Measurements from ENCODE around the gene PLXNA2. TPM values are rescaled to one million over a fixed set of nuclear protein-coding genes. Genes with fewer than 3 reads are reported as not detected.

PLXNA2 gene
- total and polyA plus RNA-seq, 2 of the 13 experiments (the other 11 are each of a cell fraction or from before 2014, with no cell fraction given) = 1.1 to 2.1 TPM

- in situ Hi-C loops (cut with HindIII; ENCODE audit: extremely low pct_ligation_motif_present, low pct_unique_long_range_greater_than_20kb) = no loop called here
- FAIRE-seq (no peak), ATAC-seq (no peak), DNase-seq (ENCODE audit: low spot score) (no peak)
- intact Hi-C loops (cut with micrococcal nuclease; ENCODE audit: unreplicated experiment) = no loop called here
- no peaks in the 10 kb centered on the region for H3K9me3 ChIP-seq (ENCODE audit: low read length)
- H3K27ac ChIP-seq (ENCODE audit: extremely low read length, insufficient read depth, low read length) = peak overlapping the region; percentile 62
- no peak overlapping the region for H2AFZ ChIP-seq (ENCODE audit: low read length)
- CTCF ChIA-PET (ENCODE audit: low intra/inter-chr PET ratio, low total read pairs) = no interaction called here
- H3K4me2 ChIP-seq (ENCODE audit: low read depth, low read length) = no peak overlapping the region
- POLR2A ChIA-PET = no interaction called here
- 83% methylated on average over 11 of the region's 11 CpGs for WGBS (ENCODE audit: low lambda C conversion rate)
- H3K9ac ChIP-seq (ENCODE audit: insufficient read depth, low read depth, low read length) = no peak overlapping the region; the same call in 1 of the 2 replicates
- no peaks in the 10 kb centered on the region for H3K27me3 ChIP-seq (ENCODE audit: control insufficient read depth in 1 of 2, insufficient read depth in 2 of 2, low read length in 2 of 2)
- no TSS peak for BruUV-seq (replicated peaks)
- H3K4me1 ChIP-seq (ENCODE audit: insufficient read depth, low read length) = peaks cover 90% of the 10 kb centered on the region
- no peak overlapping the region for H3K4me3 ChIP-seq (replicated peaks in 1 of 3; ENCODE audit: insufficient read depth in 1 of 3, low read depth in 2 of 3, low read length in 3 of 3)
- H3K79me2 ChIP-seq (ENCODE audit: insufficient read depth, low read length) = no peaks in the 10 kb centered on the region
- no peaks in the 10 kb centered on the region for H3K36me3 ChIP-seq (replicated peaks in 1 of 2; ENCODE audit: control insufficient read depth in 1 of 2, insufficient read depth in 2 of 2, low read length in 2 of 2)
- no peaks in the 10 kb centered on the region for H4K20me1 ChIP-seq (ENCODE audit: insufficient read depth, low read length)
- TF ChIP-seq ZNF431 (CRISPR knock-in tag; IDR thresholded peaks at IDR 0.05; ENCODE audit: borderline replicate concordance, low read depth) = no peak
- no peak for TF ChIP-seq GZF1 (CRISPR knock-in tag; IDR thresholded peaks at IDR 0.05)
- TF ChIP-seq ZBTB39 (CRISPR knock-in tag; IDR thresholded peaks at IDR 0.05) = no peak
- TF ChIP-seq JUND (CRISPR knock-in tag; IDR thresholded peaks at IDR 0.05) = no peak
- TF ChIP-seq, protein P1, sequence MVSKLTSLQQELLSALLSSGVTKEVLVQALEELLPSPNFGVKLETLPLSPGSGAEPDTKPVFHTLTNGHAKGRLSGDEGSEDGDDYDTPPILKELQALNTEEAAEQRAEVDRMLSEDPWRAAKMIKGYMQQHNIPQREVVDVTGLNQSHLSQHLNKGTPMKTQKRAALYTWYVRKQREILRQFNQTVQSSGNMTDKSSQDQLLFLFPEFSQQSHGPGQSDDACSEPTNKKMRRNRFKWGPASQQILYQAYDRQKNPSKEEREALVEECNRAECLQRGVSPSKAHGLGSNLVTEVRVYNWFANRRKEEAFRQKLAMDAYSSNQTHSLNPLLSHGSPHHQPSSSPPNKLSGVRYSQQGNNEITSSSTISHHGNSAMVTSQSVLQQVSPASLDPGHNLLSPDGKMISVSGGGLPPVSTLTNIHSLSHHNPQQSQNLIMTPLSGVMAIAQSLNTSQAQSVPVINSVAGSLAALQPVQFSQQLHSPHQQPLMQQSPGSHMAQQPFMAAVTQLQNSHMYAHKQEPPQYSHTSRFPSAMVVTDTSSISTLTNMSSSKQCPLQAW (CRISPR knock-in tag; IDR thresholded peaks at IDR 0.05) = no peak
- TF ChIP-seq ZNF441 (CRISPR knock-in tag; IDR thresholded peaks at IDR 0.05; ENCODE audit: borderline replicate concordance) = no peak
- no peak for TF ChIP-seq ZNF737 (CRISPR knock-in tag; IDR thresholded peaks at IDR 0.05; ENCODE audit: borderline replicate concordance)
- TF ChIP-seq, protein P2, sequence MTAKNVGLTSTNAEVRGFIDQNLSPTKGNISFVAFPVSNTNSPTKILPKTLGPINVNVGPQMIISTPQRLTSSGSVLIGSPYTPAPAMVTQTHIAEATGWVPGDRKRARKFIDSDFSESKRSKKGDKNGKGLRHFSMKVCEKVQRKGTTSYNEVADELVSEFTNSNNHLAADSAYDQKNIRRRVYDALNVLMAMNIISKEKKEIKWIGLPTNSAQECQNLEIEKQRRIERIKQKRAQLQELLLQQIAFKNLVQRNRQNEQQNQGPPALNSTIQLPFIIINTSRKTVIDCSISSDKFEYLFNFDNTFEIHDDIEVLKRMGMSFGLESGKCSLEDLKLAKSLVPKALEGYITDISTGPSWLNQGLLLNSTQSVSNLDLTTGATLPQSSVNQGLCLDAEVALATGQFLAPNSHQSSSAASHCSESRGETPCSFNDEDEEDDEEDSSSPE (CRISPR knock-in tag; IDR thresholded peaks at IDR 0.05) = no peak
- TF ChIP-seq ZNF780A (CRISPR knock-in tag; IDR thresholded peaks at IDR 0.05) = no peak
- no peak for TF ChIP-seq ATF4 (CRISPR knock-in tag; IDR thresholded peaks at IDR 0.05)
- TF ChIP-seq, protein P3, sequence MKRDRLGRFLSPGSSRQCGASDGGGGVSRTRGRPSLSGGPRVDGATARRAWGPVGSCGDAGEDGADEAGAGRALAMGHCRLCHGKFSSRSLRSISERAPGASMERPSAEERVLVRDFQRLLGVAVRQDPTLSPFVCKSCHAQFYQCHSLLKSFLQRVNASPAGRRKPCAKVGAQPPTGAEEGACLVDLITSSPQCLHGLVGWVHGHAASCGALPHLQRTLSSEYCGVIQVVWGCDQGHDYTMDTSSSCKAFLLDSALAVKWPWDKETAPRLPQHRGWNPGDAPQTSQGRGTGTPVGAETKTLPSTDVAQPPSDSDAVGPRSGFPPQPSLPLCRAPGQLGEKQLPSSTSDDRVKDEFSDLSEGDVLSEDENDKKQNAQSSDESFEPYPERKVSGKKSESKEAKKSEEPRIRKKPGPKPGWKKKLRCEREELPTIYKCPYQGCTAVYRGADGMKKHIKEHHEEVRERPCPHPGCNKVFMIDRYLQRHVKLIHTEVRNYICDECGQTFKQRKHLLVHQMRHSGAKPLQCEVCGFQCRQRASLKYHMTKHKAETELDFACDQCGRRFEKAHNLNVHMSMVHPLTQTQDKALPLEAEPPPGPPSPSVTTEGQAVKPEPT (CRISPR knock-in tag; IDR thresholded peaks at IDR 0.05; ENCODE audit: low read depth) = no peak
- TF ChIP-seq MXI1 (IDR thresholded peaks at IDR 0.05; ENCODE audit: borderline replicate concordance, low read depth, low read length) = no peak
- TF ChIP-seq PHF21A (CRISPR knock-in tag; IDR thresholded peaks at IDR 0.05) = no peak
- TF ChIP-seq ZNF713 (CRISPR knock-in tag; IDR thresholded peaks at IDR 0.05) = no peak
- no peak for TF ChIP-seq NFKBIZ (CRISPR knock-in tag; IDR thresholded peaks at IDR 0.05)
- no peak for TF ChIP-seq ZNF557 (CRISPR knock-in tag; IDR thresholded peaks at IDR 0.05)
- no peak for TF ChIP-seq PITX1 (CRISPR knock-in tag; IDR thresholded peaks at IDR 0.05)
- no peak for TF ChIP-seq NRL (CRISPR knock-in tag; IDR thresholded peaks at IDR 0.05; ENCODE audit: borderline replicate concordance)
These were observed 76.8 kb downstream of the PLXNA2 start for GRCh38 chr1:208167261-208167869.

Measured in HepG2 (cell line).